Measurements from ENCODE around the gene PRRG4.
"Not testable (repeated sequence)": the region's sequence is repeated elsewhere in the genome, so short reads cannot be mapped to it uniquely, and the experiment has no call there.

Gene PRRG4

GRCh38 chr11:32820497-32820896 is 9.2 kb upstream of the PRRG4 start:
- no peak overlapping the region for H3K27ac ChIP-seq
- no peak for TF ChIP-seq CTCF (conservative IDR thresholded peaks at IDR 0.05)

GRCh38 chr11:32821517-32821916 is 8.2 kb upstream of the PRRG4 start:
- no peak overlapping the region; the same call in 1 of the 2 replicates for H3K27ac ChIP-seq
- TF ChIP-seq CTCF (conservative IDR thresholded peaks at IDR 0.05) = no peak

GRCh38 chr11:32821917-32822560 is 7.7 kb upstream of the PRRG4 start:
- no peak overlapping the region; the same call in 1 of the 2 replicates for H3K27ac ChIP-seq

GRCh38 chr11:32823617-32824016 is 6.1 kb upstream of the PRRG4 start:
- not testable (repeated sequence) for H3K27ac ChIP-seq

More at GRCh38 chr11:32821917-32822560, 7.7 kb upstream of the PRRG4 start:
- TF ChIP-seq CTCF (conservative IDR thresholded peaks at IDR 0.05) = no peak

- H3K27ac ChIP-seq = no peak overlapping the region
- no peak for TF ChIP-seq CTCF (conservative IDR thresholded peaks at IDR 0.05)
These were observed 3.6 kb upstream of the PRRG4 start for GRCh38 chr11:32826113-32826512.

GRCh38 chr11:32827276-32827675 is 2.5 kb upstream of the PRRG4 start:
- no peak overlapping the region for H3K27ac ChIP-seq
- no peak for TF ChIP-seq CTCF (conservative IDR thresholded peaks at IDR 0.05)

GRCh38 chr11:32829157-32829679 is 509 bp upstream of the PRRG4 start:
- H3K27ac ChIP-seq = peak overlapping the region; percentile 49; the same call in 1 of the 2 replicates
- TF ChIP-seq CTCF (conservative IDR thresholded peaks at IDR 0.05) = no peak

- H3K27ac ChIP-seq = peak overlapping the region; percentile 49; the same call in 1 of the 2 replicates
- no peak for TF ChIP-seq CTCF (conservative IDR thresholded peaks at IDR 0.05)
These were observed 649 bp downstream of the PRRG4 start for GRCh38 chr11:32830413-32830738.

Measured in VCaP (cell line).